Fibroblast of the conjunctiva (primary cell): ENCODE results near the gene UGT1A9.

Experiments used
- DNase-seq: peaks from one replicate; pipeline ENCODE4 v3.0.0-alpha.2; 2010; ENCODE audit warnings: low read depth

UGT1A9 gene

DNA sequence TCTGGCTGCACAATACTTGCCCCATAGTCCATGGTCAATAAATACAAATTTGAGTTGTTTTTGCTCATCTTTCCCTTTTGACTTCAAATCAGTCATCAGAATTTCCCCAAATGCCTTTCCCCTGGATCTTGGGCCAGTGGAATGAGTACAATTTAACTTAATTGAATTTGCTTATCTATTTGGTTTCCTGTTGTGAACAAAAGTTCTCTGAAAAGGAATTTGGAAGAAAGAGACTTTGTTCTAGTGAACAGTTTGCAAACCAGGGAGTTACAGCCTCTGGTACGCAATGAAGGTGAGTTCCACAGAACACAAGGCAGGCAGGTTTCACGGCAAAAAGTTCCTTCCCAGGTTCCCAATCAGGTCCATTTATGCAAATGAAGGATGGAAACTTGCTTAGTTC is 87.2 kb downstream of the UGT1A9 start:
- no peak for DNase-seq

DNA sequence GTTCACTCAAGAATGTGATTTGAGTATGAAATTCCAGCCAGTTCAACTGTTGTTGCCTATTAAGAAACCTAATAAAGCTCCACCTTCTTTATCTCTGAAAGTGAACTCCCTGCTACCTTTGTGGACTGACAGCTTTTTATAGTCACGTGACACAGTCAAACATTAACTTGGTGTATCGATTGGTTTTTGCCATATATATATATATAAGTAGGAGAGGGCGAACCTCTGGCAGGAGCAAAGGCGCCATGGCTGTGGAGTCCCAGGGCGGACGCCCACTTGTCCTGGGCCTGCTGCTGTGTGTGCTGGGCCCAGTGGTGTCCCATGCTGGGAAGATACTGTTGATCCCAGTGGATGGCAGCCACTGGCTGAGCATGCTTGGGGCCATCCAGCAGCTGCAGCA is 88.3 kb downstream of the UGT1A9 start, which contains the start of gene UGT1A1:
TSS of gene UGT1A1 (plus strand) at position 228 of the 400 bp plus-strand sequence. CDS start at position 246, 18 bp downstream.
- DNase-seq: no peak

GRCh38 chr2:233761040-233761769 is 89.5 kb downstream of the UGT1A9 start:
- DNase-seq: no peak

DNA sequence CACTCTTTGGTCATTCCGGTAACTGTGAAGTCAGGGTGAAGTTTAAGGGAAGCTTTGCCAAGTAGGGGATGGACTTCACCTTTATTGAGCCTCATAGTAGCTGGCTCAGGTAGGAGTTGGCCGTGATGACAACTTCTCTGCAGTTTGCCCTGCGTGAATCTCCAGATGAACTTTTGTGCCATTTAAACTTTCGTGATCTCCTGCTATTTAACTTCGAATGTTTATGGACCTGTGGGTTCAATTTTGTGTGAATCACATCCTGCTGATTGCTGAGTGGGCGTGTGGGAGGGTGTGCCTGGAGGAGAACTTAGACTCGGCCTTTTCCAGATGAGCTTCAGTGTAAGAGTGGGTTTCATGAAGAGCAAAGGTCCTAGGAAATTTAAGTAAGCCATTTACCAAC is 92.6 kb downstream of the UGT1A9 start:
- DNase-seq: no peak

GRCh38 chr2:233764761-233765160 is 93.1 kb downstream of the UGT1A9 start:
- no peak for DNase-seq

- no peak for DNase-seq
Observed at GRCh38 chr2:233766416-233766815, 94.7 kb downstream of the UGT1A9 start.

DNA sequence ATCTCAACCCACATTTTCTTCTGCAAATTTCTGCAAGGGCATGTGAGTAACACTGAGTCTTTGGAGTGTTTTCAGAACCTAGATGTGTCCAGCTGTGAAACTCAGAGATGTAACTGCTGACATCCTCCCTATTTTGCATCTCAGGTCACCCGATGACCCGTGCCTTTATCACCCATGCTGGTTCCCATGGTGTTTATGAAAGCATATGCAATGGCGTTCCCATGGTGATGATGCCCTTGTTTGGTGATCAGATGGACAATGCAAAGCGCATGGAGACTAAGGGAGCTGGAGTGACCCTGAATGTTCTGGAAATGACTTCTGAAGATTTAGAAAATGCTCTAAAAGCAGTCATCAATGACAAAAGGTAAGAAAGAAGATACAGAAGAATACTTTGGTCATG is 96.4 kb downstream of the UGT1A9 start:
- no peak for DNase-seq

GRCh38 chr2:233769260-233769659 is 97.6 kb downstream of the UGT1A9 start:
- no peak for DNase-seq

GRCh38 chr2:233772153-233772552 is 100.5 kb downstream of the UGT1A9 start:
- no peak for DNase-seq

DNA sequence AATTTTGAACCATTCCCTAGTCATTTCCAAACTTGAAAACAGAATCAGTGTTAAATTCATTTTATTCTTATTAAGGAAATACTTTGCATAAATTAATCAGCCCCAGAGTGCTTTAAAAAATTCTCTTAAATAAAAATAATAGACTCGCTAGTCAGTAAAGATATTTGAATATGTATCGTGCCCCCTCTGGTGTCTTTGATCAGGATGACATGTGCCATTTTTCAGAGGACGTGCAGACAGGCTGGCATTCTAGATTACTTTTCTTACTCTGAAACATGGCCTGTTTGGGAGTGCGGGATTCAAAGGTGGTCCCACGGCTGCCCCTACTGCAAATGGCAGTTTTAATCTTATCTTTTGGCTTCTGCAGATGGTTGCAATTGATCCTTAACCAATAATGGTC is 100.9 kb downstream of the UGT1A9 start:
- no peak for DNase-seq

DNA sequence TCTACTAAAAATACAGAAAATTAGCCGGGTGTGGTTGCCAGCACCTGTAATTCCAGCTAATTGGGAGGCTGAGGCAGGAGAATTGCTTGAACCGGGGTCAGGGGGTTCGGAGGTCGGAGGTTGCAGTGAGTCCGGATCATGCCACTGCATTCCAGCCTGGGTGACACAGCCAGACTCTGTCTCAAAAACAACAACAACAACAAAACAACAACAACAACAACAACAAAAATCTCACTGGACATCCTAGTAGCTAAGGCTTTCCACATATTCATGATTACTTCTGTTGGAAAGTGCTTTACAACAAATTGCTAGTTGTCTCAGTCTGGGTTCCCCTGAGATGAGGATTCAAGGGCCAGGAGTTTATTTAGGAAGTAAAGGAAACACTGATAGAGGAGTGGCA is 102.2 kb downstream of the UGT1A9 start:
- no peak for DNase-seq

DNA sequence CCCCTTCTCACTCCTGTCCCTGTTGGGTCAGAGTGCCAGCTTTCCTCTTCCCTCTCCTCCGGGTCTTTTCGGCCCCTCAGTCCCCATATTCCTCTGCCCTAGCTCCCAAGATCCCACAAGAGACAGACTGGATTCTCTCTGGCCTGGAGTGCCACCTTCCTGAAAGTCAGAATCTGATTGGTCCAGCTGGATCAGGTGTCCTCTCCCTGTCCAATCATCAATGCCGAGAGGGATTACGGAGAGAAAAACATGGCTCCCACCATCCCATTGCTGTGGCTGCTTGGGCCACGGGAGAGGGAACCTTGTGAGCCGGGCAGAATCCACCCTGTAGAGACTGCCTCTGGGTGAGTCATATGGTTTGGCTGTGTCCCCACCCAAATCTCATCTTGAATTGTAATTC is 103.7 kb downstream of the UGT1A9 start:
- DNase-seq: no peak

DNA sequence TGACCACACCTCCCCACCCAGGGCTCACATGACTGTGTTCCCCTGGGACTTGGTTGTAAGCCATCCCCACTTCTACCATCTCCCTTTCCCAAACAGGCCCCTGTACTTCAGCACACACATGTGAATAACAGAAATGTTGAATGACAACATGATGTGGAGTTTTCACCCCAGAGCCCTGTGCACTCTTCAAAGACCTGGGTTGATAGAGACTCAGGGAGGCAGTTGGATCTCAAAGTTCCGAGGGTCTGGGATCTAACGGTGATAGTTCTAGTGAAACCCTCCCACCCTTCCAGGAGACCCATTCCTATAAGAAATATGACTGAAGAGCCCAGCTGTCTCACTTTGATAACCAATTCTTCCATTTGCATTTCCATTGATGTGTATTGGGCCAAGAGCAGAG is 106.3 kb downstream of the UGT1A9 start, which contains the start of gene MROH2A:
TSS of gene MROH2A (plus strand) at position 301 of the 400 bp plus-strand sequence. CDS start 1,029 bp downstream, outside the sequence.
- DNase-seq: no peak

DNA sequence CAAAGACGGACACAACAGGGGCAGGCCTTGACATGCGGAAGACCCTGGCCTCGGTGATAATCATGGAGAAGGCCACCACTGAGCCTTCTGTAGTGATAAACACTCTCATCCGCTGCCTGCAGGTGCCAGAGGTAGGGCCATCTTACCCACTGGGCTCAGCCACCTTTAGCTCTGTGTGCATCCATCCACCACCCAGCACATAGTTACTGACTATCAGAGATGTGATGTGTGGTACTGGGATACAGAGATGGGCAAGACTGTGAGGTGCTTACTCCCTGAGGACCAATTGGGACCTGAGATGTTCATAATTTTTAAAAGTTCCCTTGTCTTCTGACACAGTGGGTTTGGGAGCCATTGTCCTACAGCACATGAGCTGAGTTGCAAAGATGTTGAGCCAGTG is 108.0 kb downstream of the UGT1A9 start:
- DNase-seq: no peak

GRCh38 chr2:233780771-233781170 is 109.1 kb downstream of the UGT1A9 start:
- no peak for DNase-seq

- no peak for DNase-seq
Observed at GRCh38 chr2:233789554-233789953, 117.9 kb downstream of the UGT1A9 start.

DNA sequence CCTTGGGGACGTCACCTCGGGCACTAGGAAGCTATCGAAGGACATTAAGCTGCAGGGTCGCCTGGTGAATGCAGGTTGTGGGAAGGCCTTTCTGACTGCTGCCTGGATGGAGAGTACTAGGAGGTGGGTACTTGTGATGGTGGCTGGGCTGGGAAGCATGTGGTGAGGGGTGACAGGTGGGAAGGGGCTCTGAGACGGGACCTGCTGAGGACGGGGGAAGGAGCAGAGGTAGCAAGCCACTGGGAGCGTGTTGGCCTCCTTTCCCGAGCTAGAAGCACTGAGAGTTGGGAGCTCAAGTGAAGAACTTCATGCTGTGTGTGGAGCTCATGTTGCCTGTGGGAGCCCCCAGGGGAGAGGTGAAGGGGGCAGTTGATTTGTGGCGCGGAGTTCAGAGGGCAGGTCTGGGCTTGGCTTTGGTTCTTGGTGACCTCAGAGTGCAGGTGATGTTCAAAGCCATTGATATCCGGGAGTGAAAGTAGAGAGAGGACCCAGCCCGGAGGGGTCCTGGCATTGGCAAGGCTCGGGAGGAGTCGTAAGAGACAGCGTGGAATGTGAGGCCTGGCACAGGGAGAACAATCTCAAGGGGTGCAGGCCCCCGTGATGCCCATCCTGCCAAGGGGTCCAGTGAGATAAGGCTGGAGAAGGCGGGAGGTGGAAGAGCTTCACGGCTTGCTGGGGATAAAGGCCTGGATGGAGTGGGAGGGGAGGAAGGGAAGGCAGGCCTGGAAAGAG is 119.6 kb downstream of the UGT1A9 start:
- DNase-seq: no peak

- no peak for DNase-seq
Observed at GRCh38 chr2:233791883-233792329, 120.2 kb downstream of the UGT1A9 start.

GRCh38 chr2:233792720-233793119 is 121.0 kb downstream of the UGT1A9 start:
- DNase-seq: no peak

GRCh38 chr2:233793465-233794127 is 121.9 kb downstream of the UGT1A9 start:
- no peak for DNase-seq

DNA sequence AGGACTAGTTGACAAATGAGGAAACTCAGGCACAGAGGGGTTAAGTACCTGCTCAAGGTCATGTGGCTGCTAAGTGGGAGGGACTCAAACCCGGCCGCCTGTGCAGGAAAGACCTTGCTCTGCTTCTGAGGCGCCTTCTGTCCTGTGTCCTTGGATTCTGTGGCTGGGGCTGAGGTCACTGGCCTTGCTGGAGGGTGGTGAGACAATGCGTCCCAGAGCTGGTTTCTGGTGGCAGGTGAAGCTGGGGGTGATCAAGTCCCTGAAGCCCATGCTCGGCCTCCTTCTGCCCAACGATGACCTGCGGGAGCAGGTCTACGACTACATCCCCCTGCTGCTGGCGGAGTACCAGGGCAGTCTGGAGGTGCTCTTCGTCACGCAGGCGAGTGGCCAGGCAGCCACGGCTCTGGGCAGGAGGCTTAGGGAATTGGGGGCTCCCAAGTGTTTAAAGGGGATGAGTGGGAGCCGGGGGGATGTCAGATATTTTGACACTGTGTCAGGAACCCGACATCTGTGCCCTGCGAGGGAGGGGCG is 122.5 kb downstream of the UGT1A9 start:
- DNase-seq: no peak

- DNase-seq: no peak
Observed at GRCh38 chr2:233795735-233796171, 124.1 kb downstream of the UGT1A9 start.
